ENCODE results near the gene AFTPH. TPM values are rescaled to one million over a fixed set of nuclear protein-coding genes. Genes with fewer than 3 reads are reported as not detected.

Gene AFTPH
- total RNA-seq, 1 experiment from 2014 or later: 13.5 TPM

DNA sequence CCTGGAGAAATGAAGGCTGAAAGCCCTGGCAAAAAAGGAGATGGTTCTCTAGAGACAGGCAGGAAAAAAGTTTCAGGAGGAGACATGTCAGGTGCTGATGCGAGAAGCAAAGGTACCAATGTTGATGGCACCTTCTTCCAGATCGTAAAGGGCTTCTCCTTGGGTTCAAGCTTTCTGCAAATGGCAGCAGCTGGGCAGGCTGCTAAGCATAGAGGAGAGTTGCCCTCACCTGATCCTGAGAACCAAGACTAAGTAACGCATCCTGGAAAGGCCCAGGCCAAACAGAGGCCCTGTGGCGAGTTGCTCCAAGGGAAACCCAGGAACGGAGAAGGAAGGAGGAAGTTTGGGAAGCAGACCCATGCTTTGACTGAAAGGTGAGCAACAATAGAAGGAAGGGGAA is 23.6 kb upstream of the AFTPH start:
- Histone ChIP-seq H2BK20ac (ENCODE audit: low read depth, low read length, poor library complexity, severe bottlenecking) (no peak overlapping the region), H3K27ac (ENCODE audit: insufficient read length, low read depth, low read length) (no peak overlapping the region), H3K79me2 (ENCODE audit: insufficient read depth, low read length) (no peaks in the 10 kb centered on the region), H3K9ac (ENCODE audit: extremely low read depth, insufficient read length, low read length) (no peak overlapping the region), H3T11ph (ENCODE audit: low read length) (no peak overlapping the region), H3K4ac (ENCODE audit: low read depth, low read length) (no peak overlapping the region), H2AK5ac (ENCODE audit: insufficient read length, low read length) (no peak overlapping the region), H4K5ac (ENCODE audit: insufficient read length, low read depth, low read length) (no peak overlapping the region), H3K18ac (ENCODE audit: insufficient read length, low read depth, low read length) (no peak overlapping the region), H4K8ac (replicated peaks; ENCODE audit: insufficient read length, low read depth, low read length) (no peak overlapping the region), H2BK12ac (ENCODE audit: insufficient read length, low read depth, low read length) (no peak overlapping the region), H4K91ac (ENCODE audit: insufficient read length, low read depth, low read length) (no peak overlapping the region), H3K27me3 (ENCODE audit: insufficient read depth, low read length) (no peaks in the 10 kb centered on the region), H3K4me2 (ENCODE audit: insufficient read depth, insufficient read length, low read length) (no peak overlapping the region), H2BK15ac (ENCODE audit: low read depth, low read length) (no peak overlapping the region), H4K20me1 (ENCODE audit: control insufficient read depth, insufficient read depth, insufficient read length) (no peaks in the 10 kb centered on the region), H3K79me1 (ENCODE audit: insufficient read depth, low read depth, low read length, poor library complexity, severe bottlenecking) (no peaks in the 10 kb centered on the region), H3K23ac (ENCODE audit: insufficient read length, low read depth, low read length) (no peak overlapping the region), H3K23me2 (ENCODE audit: insufficient read length, low read depth, low read length, poor library complexity, severe bottlenecking) (no peaks in the 10 kb centered on the region), H3K9me3 (ENCODE audit: control insufficient read depth, low read depth, low read length) (no peaks in the 10 kb centered on the region), H3K14ac (ENCODE audit: insufficient read depth, low read length) (no peak overlapping the region), H3K4me1 (ENCODE audit: insufficient read depth, low read length) (peaks cover 4% of the 10 kb centered on the region; the same call in 1 of the 2 replicates), H2AFZ (ENCODE audit: low read length) (no peak overlapping the region), H2BK5ac (ENCODE audit: insufficient read length, low read length) (no peak overlapping the region), H3K56ac (ENCODE audit: insufficient read length, low read depth, low read length) (no peak overlapping the region), H2BK120ac (ENCODE audit: low read depth, low read length, poor library complexity, severe bottlenecking) (no peak overlapping the region)
- TF ChIP-seq, protein P1, sequence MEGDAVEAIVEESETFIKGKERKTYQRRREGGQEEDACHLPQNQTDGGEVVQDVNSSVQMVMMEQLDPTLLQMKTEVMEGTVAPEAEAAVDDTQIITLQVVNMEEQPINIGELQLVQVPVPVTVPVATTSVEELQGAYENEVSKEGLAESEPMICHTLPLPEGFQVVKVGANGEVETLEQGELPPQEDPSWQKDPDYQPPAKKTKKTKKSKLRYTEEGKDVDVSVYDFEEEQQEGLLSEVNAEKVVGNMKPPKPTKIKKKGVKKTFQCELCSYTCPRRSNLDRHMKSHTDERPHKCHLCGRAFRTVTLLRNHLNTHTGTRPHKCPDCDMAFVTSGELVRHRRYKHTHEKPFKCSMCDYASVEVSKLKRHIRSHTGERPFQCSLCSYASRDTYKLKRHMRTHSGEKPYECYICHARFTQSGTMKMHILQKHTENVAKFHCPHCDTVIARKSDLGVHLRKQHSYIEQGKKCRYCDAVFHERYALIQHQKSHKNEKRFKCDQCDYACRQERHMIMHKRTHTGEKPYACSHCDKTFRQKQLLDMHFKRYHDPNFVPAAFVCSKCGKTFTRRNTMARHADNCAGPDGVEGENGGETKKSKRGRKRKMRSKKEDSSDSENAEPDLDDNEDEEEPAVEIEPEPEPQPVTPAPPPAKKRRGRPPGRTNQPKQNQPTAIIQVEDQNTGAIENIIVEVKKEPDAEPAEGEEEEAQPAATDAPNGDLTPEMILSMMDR (conservative IDR thresholded peaks at IDR 0.05): no peak
- Mint-ChIP-seq H3K36me3 (ENCODE audit: insufficient read depth in 1 of 3, low read depth in 3 of 3) (no peaks in the 10 kb centered on the region), H3K4me1 (peaks cover 17 to 20% of the 10 kb centered on the region in 2 experiments), H3K27ac (no peak overlapping the region; a peak in 1 of 7 replicates), H3K4me3 (no peak overlapping the region), H3K9me3 (no peaks in the 10 kb centered on the region), H3K27me3 (ENCODE audit: low read depth) (peaks cover 4% of the 10 kb centered on the region)
- DNase-seq: no peak
- no CpG with 5 or more reads among the region's 5 CpGs for WGBS (ENCODE audit: extremely low coverage, insufficient read length, low lambda C conversion rate)

Data from H9 (cell line).